Endothelial cell of umbilical vein (primary cell): ENCODE results near the gene LRP1B.

Experiments
- CTCF ChIP-seq, 2 donors: IDR thresholded peaks; 1 replicate in 1 of 2; 2 replicates in 1 of 2; pipeline ENCODE4 v1.5.1; 2011; ENCODE audit warnings: low read length in 2 of 2, mild to moderate bottlenecking in 2 of 2, moderate library complexity in 2 of 2, control low read depth in 1 of 2, inconsistent platforms in 1 of 2, low read depth in 1 of 2; ENCODE audit not compliant: insufficient read depth in 1 of 2; ENCODE audit errors: extremely low read depth in 1 of 2
- EZH2 ChIP-seq: IDR thresholded peaks from 2 replicates; pipeline ENCODE4 v1.6.1; 2012; ENCODE audit warnings: borderline replicate concordance, low read depth, mild to moderate bottlenecking, moderate library complexity, low read length, inconsistent platforms; ENCODE audit not compliant: severe bottlenecking
- POLR2A ChIP-seq: IDR thresholded peaks from 2 replicates; pipeline ENCODE4 v1.6.1; 2012; ENCODE audit warnings: low read depth, mild to moderate bottlenecking, control low read depth, low read length
- POLR2AphosphoS5 ChIP-seq: IDR thresholded peaks from 2 replicates; pipeline ENCODE4 v1.6.1; 2012; ENCODE audit warnings: low read depth, mild to moderate bottlenecking, control low read depth, low read length, moderate library complexity; ENCODE audit not compliant: insufficient read depth

DNA sequence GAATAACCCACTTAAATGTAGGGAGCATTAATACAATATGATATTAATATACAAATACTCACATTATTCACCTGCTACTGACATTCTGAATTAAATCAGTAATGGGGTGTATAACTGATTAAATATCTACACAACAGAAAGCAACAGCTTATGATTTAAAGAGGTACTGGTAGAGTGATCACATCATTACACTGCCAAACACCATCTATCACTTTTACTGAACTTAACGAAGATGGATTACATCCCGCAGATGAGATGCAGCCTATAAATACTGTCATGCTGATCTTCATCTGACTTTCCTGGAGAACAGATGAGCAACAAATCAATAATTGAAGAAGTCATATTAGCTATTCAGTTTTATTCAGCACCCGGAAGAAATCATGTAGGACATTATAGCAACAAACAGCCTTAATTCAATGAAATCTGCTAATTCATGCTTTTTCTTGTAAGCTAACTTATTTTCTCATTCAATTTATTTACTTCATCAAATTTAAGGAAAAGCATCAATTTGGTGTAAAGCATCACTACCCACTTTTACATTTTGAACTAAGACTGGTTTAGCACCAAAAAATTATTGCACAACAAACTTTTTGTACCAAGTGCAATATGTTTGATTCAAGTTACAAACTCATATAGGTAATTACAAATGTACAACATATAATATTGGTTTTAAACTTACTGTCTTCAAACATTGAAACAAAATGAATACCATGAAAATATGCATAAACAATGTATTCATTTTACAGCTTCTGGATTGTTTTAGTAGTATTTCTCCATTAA lies 1509.0 kb downstream of the LRP1B start:
- TF ChIP-seq POLR2AphosphoS5 = no peak
- no peak for TF ChIP-seq CTCF (IDR thresholded peaks at IDR 0.05; ENCODE audit: extremely low read depth in 1 of 2, insufficient read depth in 1 of 2, low read depth in 1 of 2, low read length in 2 of 2)
- TF ChIP-seq POLR2A = no peak
- TF ChIP-seq EZH2 = no peak
